Measurements from ENCODE around the gene OPA1.

DNA sequence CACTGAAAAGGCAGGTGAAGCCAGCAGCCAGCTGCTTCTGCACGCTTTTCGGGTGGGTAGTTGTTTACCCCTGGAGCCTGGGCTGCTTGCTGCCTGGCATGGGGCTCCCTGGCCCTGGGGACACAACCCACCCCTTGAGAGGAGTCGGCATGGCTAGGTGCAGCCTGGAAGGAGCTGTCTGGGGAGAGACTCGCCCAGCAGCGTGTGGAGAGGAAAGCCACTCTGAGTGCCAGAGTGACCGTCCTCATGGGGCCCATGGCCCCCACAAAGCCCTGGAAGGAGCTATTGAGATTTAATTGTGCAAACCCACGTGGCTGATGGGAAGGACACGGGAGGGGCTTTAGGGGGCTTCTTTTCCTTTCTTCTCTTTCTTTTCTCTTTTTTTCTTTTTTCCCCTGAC, 137.5 kb downstream of the OPA1 start:
- no peak for TF ChIP-seq CTCF (conservative IDR thresholded peaks at IDR 0.05; ENCODE audit: low read depth, low read length)
- no peak for TF ChIP-seq EZH2 (IDR thresholded peaks at IDR 0.05; ENCODE audit: borderline replicate concordance, low read depth, low read length, poor library complexity, severe bottlenecking)

Data from A673 (cell line).